ENCODE results near the gene COPZ1. TPM values are rescaled to one million over a fixed set of nuclear protein-coding genes. Genes with fewer than 3 reads are reported as not detected.
A peak's percentile ranks its signal among the peaks of the same experiment; 100 is the strongest.

The COPZ1 gene
- total RNA-seq, 1 donor from 2014 or later, result 130 TPM

Small RNA genes within 50 kb of the gene (microRNA-seq; reads per million reads assigned to microRNA genes)
- 134 reads per million, percentile 84 among the genes with 10 or more reads in this experiment for gene MIR148B (ENCODE audit: unreplicated experiment)

Other genes with a start within 250 kb of the COPZ1 start
- 24.2 TPM for gene SMUG1, start 136.1 kb upstream of the COPZ1 start, total RNA-seq (ENCODE audit: unreplicated experiment)
- gene CBX5, start 45.0 kb upstream of the COPZ1 start, total RNA-seq (ENCODE audit: unreplicated experiment), result 173 TPM
- 1,804 TPM for gene HNRNPA1, start 44.4 kb upstream of the COPZ1 start, total RNA-seq (ENCODE audit: unreplicated experiment)
- gene NFE2, start 24.1 kb upstream of the COPZ1 start, total RNA-seq (ENCODE audit: unreplicated experiment), result 0.49 TPM
- gene GPR84, start 39.4 kb downstream of the COPZ1 start, total RNA-seq (ENCODE audit: unreplicated experiment), result 0.41 TPM
- 15.6 TPM for gene ZNF385A, start 59.6 kb downstream of the COPZ1 start, total RNA-seq (ENCODE audit: unreplicated experiment)
- gene ITGA5, start 94.1 kb downstream of the COPZ1 start, total RNA-seq (ENCODE audit: unreplicated experiment), result 688 TPM
- gene GTSF1, start 148.5 kb downstream of the COPZ1 start, total RNA-seq (ENCODE audit: unreplicated experiment), result not detected
- gene NCKAP1L, start 172.6 kb downstream of the COPZ1 start, total RNA-seq (ENCODE audit: unreplicated experiment), result 3.3 TPM
- gene PDE1B, start 224.5 kb downstream of the COPZ1 start, total RNA-seq (ENCODE audit: unreplicated experiment), result 4.1 TPM